AG04449 (cell line): ENCODE measurements around the gene WBP1L.
"Not testable (repeated sequence)": the region's sequence is repeated elsewhere in the genome, so short reads cannot be mapped to it uniquely, and the experiment has no call there.

Experiments used
- CTCF ChIA-PET: fragments of 350-600 bp; formaldehyde crosslinking; extraction: SDS; loops from one replicate; lab custom pipeline; 2021; ENCODE audit warnings: antibody characterized with exemption; lab: Yijun Ruan, JAX
- POLR2A ChIA-PET: fragments of 400-600, 350-600 bp; formaldehyde crosslinking; extraction: SDS; loops from one replicate; lab custom pipeline; 2020; ENCODE audit warnings: antibody characterized with exemption, inconsistent platforms; lab: Yijun Ruan, JAX
- DNase-seq: peaks from one replicate; pipeline ENCODE4 v3.0.0-alpha.2; 2010; ENCODE audit warnings: low read depth, low spot score
- H3K4me3 ChIP-seq: 2 replicates; pipeline ENCODE4 v1.5.1; 2011; ENCODE audit warnings: low read depth, mild to moderate bottlenecking, control low read depth, low read length
- CTCF ChIP-seq: IDR thresholded peaks from one replicate; pipeline ENCODE4 v1.5.1; 2011; ENCODE audit warnings: mild to moderate bottlenecking, moderate library complexity, low read length, control low read depth, inconsistent platforms; ENCODE audit not compliant: insufficient read depth; ENCODE audit errors: missing control alignments

WBP1L gene

DNA sequence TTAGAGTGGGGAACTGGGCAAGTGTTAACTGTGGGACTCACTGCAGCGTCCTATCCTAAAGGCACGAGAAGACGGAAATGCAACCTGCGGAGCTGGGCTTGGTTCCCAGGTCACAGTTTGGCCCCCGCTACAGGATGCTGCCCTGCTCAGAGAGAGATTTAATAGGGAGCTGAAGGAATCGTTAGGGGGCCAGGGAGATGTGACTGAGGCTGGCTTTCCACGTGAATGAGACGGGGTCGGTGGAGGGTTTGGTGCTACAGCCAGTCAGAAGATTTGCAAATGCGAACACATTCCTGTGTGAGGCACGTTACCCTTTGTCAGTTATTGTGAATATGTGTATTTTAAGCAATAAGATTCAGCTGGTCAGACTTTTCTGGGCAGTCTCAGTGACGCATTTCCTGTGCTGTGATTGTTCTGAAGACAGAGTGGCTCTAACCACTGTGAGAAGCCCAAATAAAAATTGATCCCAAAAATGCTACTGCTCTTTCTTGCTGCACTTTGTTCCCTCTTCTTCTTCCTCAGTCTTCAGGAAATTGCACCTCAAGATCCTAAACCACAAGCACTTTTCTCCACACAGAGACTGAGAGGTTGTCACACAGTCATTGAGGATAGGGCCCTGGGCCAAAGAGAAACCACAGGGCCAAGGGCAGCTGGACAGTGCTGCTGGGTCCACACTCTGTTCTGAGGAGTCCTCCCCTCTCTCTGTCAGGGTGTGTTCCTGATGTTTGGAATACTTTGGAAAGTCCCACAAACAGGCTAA lies 72.2 kb downstream of the WBP1L start:
- DNase-seq = peak; percentile 51
- CTCF ChIA-PET = interaction anchor here (1.6 to 3.3 kb wide), 2 partner anchors 13 to 19 kb away, joined by 4 to 18 read pairs; no protein-coding TSS in a partner anchor
- no peak for TF ChIP-seq CTCF
- POLR2A ChIA-PET = no interaction called here
- H3K4me3 ChIP-seq = no peak overlapping the region

DNA sequence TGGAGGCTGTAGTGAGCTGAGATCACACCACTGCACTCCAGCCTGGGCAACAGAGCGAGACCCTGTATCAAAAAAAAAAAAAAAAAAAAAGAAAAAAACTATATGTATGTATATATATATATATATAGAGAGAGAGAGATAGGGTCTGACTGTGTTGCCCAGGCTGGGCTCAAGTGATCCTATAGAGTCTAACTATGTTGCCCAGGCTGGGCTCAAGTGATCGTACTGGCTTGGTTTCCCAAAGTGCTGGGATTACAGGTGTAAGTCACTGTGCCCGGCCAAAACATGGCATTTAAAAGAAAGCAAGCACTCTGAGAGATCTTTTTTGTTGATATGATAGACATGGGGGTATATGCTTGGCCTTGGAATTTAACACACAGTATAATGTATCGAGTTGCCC lies 73.4 kb downstream of the WBP1L start:
- DNase-seq = no peak
- H3K4me3 ChIP-seq = no peak overlapping the region
- POLR2A ChIA-PET = no interaction called here
- CTCF ChIA-PET = interaction anchor here (0.6 to 3.3 kb wide), 3 partner anchors 14 to 85 kb away, joined by 3 to 18 read pairs (median 4); no protein-coding TSS in a partner anchor
- no peak for TF ChIP-seq CTCF

- TF ChIP-seq CTCF = no peak
- no peak for DNase-seq
- no peak overlapping the region for H3K4me3 ChIP-seq
- ChIA-PET POLR2A (no interaction called here), CTCF (interaction anchor here (0.6 to 2.6 kb wide), 2 partner anchors 15 to 16 kb away, joined by 3 to 9 read pairs; no protein-coding TSS in a partner anchor)
Observed at GRCh38 chr10:102819054-102819453, 75.3 kb downstream of the WBP1L start.

DNA sequence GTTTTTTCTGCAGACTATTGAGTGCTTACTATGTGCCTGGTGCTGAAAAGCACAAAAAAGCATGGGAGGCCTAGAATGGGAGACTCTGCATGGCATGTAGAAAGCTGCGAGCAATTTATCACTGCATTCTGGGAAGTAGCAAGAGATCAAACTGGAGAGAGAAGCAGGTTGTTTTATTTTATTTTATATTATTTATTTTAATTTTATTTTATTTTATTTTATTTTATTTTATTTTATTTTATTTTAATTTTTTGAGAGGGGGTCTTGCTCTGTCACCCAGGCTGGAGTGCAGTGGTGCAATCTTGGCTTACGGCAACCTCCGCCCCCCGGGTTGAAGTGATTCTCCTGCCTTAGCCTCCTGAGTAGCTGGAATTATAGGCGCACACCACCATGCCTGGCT lies 76.3 kb downstream of the WBP1L start:
- CTCF ChIA-PET = interaction anchor here (1.6 to 2.6 kb wide), 6 partner anchors 11 to 93 kb away, joined by 5 to 12 read pairs (median 8); no protein-coding TSS in a partner anchor
- H3K4me3 ChIP-seq, DNase-seq, POLR2A ChIA-PET: not testable (repeated sequence)

- no peak for TF ChIP-seq CTCF
- CTCF ChIA-PET = interaction anchor here (2.0 to 2.6 kb wide), 2 partner anchors 9 to 80 kb away, joined by 9 to 12 read pairs; no protein-coding TSS in a partner anchor
- POLR2A ChIA-PET = no interaction called here
- no peak for DNase-seq
- H3K4me3 ChIP-seq = no peak overlapping the region
Observed at GRCh38 chr10:102822222-102822621, 78.5 kb downstream of the WBP1L start.

GRCh38 chr10:102824664-102825063 lies 80.9 kb downstream of the WBP1L start:
- ChIA-PET POLR2A (no interaction called here), CTCF (interaction anchor here (0.7 to 2.8 kb wide), 2 partner anchors 10 to 77 kb away, joined by 4 to 14 read pairs; no protein-coding TSS in a partner anchor)
- TF ChIP-seq CTCF = no peak

More at GRCh38 chr10:102824664-102825063, 80.9 kb downstream of the WBP1L start:
- DNase-seq = no peak
- H3K4me3 ChIP-seq = no peak overlapping the region
